NCI-H1436 (cell line): ENCODE measurements around the gene NCOA3.
A peak's percentile ranks its signal among the peaks of the same experiment; 100 is the strongest.
"Not testable (repeated sequence)": the region's sequence is repeated elsewhere in the genome, so short reads cannot be mapped to it uniquely, and the experiment has no call there.

Experiments
- DNase-seq: peaks from one replicate; lab custom pipeline; 2025; lab: John Stamatoyannopoulos, UW

Gene NCOA3

DNA sequence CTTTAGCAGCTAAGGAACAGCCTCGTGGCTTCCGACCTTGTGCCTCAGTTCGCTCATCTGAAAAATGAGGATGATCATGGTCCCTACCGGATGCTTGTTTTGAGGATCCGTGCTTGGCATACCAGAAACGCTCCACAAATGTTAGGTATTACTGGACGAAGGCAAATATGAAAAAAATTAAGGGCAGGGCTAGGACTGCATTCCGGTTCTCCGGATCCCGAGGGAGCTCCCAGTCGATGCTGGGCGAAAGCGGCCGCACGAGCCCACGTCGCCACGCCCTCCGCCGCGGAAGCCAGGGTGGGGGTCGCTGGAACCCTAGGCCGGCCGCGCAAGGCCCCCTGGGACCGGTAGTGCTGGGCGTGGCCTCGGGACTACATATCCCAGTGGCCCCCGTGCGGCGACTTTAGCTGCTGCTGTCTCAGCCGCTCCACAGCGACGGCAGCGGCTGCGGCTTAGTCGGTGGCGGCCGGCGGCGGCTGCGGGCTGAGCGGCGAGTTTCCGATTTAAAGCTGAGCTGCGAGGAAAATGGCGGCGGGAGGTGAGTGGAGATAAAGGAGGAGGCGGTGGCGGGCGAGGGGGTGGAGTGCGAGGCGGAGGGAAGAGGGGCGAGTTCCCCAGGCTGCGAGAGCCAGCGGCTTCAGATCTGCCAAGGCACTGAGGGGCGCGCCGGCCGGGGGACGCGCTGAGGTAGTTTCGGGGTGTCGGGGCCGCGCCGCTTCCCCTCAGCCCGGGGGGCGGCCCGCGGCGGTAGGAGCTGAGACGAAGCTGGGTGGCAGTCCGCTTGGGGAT lies at the start of gene NCOA3:
Gene NCOA3, plus strand, starts transcription at position 406 of the 789 bp plus-strand sequence. CDS start 120,361 bp downstream, outside the sequence.
- DNase-seq: peak; percentile 93

DNA sequence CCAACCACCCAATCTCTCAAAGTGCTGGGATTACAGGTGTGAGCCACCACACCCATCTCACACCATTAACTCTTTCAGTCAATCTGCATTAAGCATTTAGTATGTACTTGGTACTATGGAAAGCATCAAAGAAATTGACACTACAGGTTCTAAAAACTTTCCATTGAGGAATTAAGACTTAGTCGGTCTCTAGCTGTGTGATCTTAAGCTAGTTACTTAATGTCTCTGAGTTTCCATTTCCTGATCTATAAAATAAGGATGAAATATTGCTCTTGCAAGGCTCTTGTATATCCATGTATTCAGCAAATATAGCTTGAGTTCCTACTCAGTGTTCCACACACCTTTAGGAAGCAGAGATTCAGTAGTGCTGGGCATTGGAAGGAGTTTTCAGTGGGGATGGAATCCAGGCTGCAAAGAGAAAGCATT lies 48.9 kb upstream of the NCOA3 start:
- DNase-seq: no peak

DNA sequence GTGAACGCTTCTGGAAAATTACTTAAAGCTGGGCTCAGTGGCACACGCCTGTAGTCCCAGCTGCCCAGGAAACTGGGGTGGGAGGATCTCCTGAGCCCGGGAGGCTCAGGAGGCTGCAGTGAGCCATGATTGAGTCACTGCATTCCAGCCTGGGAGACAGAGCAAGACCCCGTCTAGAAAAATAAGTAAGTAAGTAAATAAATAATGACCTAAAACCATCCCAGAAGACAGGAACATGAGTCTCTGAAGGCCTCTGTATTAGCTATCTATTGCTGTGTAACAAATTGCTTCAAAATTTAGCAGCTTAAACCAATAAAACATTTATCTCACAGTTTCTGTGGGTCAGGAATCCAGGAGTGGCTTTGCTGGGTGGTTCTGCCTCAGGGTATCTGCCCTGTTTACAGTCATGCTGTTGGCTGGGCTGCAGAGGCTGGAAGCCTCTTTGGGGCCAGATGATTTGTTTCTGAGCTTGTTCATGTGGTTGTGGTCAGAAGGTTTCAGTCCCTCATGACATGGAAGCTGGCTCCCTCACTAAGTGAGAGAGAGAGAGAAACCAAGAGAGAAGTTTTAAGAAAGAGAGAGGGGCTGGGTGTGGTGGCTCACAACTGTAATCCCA lies 48.4 kb upstream of the NCOA3 start:
- DNase-seq: no peak

DNA sequence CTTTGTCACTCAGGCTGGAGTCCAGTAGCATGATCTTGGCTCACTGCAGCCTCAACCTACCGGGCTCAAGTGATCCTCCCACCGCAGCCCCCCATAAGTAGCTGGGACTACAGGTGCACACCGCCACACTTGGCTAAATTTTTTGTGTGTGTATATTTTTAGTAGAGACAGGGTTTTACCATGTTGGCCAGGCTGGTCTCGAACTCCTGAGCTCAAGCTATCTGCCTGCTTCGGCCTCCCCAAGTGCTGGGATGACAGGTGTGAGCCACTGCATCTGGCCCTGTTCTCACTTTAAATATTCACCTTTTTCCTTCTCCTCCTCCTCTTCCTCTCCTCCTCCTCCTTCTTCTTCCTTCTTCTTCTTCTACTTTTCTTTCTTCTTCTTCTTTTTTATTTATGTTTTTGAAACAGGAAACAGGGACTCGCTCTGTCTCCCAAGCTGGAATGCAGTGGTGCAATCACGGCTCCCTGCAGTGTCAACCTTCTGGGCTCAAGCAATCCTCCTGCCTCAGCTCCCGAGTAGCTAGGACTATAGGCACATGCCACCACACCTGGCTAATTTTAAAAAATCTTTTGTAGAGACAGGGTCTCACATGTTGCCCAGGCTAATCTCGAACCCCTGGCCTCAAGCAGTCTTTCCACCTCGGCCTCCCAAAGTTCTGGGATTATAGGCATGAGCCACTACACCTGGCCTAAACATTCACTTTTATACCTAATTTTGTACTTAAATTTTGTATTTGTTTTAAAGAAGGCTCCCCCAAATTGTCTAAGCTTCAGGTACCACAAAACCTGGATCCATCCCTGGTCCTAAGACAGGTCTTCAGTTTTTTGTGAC lies 47.2 kb upstream of the NCOA3 start:
- no peak for DNase-seq

DNA sequence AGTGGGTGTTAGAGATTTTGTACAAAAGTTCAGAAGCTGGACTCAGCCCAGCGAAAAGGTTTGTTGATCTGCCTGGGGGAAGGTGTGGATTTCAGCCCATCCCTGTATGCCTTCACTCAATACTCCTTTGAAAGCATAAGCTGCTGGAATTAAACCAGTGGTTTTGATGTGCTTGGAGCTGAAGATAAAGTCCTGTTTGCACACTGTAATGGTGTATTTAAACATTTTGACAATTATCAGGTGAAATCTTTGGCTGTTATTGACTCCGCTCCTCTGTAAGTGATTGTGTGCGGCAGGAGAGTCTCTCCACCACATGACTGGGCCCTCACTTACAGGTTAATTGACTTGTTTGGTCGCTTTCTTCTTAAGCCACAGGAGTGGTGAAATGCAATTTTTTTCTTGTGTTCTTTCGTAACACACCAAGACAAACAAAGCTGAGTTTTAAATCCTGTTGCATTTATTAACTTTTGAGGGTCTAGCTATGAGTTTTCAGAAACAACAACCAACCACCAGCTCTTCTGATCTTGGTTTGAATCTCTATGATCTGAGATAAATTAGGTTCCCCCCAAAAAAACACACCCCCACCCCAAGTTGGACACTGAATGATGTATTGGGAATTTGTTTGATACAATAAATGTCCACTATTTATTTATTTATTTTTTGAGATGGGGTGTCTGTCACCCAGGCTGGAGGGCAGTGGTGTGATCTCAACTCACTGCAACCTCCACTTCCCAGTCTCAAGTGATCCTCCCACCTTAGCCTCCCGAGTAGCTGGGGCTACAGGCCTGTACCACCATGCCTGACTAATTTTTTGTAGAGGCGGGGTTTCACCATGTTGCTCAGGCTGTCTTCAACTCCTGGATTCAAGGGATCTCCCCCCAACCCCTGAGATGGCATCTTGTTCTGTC lies 46.3 kb upstream of the NCOA3 start:
- DNase-seq: no peak

DNA sequence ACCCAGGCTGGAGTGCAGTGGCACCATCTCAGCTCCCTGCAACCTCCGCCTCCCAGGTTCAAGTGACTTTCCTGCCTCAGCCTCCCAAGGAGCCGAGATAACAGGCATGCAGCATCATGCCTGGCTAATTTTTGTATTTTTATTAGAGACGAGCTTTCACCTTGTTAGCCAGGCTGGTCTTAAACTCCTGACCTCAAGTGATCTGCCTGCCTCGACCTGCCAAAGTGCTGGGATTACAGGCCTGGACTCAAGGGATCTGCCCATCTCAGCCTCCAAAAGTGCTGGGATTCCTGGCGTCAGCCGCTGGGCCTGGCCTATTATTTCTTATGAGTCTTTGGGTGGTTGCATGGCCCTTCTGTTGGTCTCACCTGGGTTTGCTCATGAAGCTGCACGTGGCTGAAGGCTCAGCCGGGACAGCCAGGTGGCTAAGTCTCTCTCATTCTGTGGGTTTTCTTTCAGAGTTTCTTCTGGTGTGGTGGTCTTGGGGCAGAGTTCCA lies 45.6 kb upstream of the NCOA3 start:
- no peak for DNase-seq

DNA sequence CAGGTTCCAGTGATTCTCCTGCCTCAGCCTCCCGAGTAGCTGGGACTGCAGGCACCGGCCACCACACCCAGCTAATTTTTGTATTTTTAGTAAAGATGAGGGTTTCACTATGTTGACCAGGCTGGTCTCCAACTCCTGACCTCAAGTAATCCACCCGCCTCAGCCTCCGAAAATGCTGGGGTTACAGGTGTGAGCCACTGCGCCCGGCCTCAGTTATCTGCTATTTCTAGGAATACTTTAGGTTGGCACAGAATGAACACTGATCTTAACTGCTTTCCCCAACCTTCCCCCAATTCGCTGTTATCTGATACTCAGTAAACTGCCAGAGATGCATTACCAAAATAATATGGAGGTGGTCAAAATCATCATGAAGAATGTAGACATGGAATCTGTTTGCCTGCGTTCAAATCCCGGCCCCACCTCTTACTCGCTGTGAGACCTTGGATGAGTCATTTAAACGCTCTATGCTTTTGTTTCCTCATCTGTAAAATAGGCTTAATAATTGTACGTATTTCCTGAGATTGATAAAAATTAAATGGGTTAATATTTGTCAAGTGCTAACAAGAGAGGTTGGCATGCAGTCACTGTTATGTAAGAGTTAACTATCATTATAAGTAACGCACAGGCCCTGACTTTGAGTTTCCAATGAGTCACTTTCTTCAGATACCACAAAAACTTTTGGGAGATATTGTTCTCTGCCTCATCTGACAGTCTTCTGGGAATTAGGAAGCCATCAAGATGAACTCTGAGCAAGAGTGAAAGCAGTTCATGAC lies 44.5 kb upstream of the NCOA3 start:
- no peak for DNase-seq

DNA sequence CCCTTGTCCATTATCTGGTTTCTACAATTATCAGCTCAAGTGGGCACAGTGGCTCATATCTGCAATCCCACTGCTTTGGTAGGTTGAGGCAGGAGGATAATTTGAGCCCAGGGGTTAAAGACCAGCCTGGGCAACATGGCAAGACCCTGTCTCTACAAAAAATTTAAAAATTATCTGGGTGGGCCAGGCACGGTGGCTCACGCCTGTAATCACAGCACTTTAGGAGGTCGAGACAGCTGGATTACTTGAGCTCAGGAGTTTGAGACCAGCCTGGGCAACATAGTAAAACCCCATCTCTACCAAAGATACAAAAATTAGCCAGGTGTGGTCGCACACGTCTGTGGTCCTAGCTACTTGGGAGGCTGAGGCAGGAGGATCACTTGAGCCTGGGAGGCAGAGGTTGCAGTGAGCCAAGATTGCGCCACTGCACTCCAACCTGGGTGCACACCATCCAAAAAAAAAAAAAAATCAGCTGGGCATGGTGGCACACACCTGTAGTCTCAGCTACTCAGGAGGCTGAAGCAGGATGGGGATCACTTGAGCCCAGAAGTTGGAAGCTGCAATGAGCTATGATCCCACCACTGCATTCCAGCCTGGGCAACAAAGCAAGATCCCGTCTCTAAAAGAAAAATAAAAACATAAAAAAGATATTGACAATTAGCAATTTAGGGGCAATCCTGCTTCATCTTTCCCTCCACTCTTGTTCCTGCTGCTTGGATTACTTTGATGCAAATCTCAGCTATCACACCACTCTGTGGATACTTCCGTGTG lies 43.2 kb upstream of the NCOA3 start:
- DNase-seq: not testable (repeated sequence)

DNA sequence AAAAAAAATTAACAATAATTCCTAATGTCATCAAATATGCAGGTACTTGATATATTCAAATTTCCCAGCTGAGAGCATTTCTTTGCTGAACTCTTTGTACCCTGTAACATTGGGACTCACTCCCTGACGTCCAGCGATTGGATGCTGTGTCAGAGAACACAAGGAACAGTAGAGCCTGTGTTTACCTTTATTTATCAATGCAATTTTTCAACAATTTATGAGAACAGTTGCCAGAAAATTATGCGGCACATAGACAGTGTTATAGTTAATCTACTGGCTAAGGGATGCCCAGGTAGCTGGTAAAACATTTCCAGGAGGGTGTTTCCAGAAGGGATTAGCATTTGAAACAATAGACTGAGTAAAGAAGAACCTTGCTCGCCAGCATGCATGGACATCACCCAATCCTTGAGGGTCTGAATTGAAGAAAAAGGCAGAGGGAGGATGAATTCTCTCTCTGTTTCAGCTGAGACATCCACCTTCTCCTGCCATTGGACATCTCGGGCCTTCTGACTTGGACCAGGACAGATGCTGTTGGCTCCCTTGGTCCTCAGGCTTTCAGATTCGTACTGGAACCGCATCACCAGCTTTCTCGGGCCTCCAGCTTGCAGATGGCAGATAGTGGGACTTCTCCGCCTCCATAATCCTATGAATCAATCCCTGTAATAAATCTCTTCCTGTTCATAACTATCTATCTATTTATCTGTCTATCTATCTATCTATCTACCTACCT lies 42.2 kb upstream of the NCOA3 start:
- DNase-seq: no peak

DNA sequence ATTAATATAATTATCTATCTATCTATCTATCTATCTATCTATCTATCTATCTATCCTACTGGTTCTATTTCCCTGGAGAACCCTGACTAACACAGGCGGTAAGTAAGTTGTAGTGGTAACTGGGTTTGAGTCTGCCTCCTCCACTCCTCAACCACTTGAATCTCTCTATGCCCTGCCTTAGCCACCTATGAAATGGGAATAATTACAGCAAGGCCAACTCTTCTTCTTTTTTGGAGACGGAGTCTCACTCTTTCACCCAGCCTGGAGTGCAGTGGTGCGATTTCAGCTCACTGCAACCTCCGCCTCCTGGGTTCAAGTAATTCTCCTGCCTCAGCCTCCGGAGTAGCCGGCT lies 41.0 kb upstream of the NCOA3 start:
- DNase-seq: not testable (repeated sequence)

DNA sequence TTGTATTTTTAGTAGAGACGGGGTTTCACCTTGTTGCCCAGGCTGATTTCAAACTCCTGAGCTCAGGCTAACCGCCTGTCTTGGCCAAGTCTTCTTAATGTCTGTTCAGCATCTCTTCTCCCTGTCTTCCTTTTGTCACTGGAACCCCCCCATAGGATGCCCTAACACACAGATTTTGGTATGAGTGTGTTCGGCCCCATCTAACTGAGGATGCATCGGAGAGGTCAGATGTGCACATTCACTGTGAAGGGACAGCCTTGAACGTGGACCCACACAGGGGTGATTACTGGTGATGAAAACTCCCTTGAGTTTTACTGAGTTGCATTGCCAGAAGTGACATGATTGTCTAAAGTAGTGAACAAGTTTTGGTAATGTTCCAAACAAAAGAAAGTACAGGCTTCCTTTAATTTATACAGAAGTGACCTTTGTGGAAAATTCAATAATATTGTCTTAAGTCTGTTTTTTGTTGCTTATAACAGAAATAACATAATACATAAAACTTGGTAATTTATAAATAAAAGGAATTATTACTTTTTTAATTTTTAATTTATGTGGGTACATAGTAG lies 40.5 kb upstream of the NCOA3 start:
- DNase-seq: no peak

DNA sequence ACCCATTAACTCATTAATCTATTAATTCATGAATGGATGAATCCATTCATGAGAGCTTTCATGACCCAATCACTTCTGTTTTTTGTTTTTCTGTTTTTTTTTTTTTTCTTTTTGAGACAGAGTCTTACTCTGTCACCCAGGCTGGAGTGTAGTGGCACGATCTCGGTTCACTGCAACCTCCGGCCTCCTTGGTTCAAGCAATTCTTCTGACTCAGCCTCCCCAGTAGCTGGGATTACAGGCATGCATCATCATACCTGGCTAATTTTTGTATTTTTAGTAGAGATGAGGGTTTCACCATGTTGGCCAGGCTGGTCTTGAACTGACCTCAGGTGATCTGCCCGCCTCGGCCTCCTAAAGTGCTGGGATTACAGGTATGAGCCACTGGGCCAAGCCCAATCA lies 39.8 kb upstream of the NCOA3 start:
- DNase-seq: not testable (repeated sequence)

DNA sequence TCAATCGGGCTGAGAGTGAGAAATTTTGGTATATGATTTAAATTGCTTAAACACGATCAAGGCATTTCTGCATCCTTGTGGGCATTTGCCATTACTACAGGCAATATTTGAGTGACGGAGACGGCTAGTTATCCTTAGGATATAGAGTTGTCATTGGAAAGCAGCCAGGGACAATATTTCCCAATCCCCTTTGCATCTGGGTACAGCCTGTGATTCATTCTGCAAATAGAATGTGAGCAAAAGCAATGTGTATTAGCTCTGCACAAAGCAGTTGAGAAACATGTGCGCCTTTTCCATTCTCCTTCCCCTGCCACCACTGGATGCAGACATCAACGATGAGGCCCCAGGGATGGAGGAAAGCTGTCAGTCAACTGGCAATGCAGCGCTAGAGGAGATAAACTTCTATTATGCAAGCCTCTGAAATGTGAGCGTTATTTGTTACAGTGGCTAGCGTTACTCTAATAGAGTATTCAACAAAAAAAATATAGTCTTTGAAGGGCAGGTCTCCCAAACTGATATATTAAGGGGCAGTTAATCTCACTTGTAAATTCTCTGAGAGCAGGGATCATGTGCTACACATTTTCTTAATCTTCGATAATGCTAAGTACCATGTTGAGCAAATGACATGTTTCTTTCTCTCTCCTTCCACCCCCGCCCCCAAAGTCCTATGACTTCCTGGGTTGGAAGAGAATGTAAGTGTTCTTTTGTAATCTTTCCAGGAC lies 37.1 kb upstream of the NCOA3 start:
- DNase-seq: no peak

DNA sequence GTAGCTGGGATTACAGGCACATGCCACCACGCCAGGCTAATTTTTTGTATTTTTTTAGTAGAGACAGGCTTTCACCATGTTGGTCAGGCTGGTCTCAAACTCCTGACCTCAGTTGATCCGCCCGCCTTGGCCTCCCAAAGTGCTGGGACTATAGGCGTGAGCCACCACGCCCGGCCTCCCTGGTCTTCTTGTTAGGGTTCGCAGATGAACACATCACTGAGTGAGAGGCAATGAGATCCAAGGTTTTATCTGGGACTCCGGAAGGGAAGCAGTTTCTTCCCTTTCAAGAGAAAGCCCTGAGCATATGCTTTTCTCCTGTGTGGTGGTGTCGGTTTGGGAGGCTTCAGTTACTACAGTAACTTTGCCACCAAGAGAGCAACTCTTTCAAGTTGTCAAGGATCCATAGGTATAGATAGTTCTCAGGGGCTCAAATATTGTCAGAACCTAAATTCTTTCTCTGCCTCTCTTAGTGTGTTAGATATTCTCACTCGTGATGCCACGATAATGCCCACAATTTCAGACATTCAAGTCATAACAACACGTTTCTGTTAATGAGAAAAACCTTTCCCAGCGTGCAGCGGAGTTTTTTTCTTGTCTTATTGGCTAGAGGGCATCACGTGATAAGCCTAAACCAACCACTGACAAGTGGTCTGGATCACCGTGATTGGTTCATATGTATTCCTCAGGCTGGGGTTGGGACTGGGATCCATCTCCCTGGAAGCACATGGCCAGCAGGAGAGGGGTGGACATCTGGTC lies 36.2 kb upstream of the NCOA3 start:
- DNase-seq: no peak

DNA sequence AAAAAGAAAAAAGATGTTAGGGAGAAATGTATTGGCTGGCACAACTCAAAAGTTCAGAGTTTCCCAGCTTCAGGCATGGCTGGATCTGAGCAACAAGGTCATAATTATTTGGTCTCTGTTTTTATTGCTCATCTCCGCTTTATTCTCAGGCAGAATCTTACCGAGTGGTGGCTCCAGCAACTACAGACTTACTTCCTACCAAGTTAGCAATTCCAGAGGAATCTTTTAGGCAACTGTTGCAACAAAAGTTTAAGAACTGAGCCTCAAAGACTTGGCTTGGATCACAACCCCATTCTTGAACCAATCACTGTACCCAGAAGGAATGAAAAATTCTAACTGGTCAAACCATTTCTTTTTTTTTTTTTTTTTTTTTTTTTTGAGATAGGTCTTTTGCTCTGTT lies 35.5 kb upstream of the NCOA3 start:
- no peak for DNase-seq

DNA sequence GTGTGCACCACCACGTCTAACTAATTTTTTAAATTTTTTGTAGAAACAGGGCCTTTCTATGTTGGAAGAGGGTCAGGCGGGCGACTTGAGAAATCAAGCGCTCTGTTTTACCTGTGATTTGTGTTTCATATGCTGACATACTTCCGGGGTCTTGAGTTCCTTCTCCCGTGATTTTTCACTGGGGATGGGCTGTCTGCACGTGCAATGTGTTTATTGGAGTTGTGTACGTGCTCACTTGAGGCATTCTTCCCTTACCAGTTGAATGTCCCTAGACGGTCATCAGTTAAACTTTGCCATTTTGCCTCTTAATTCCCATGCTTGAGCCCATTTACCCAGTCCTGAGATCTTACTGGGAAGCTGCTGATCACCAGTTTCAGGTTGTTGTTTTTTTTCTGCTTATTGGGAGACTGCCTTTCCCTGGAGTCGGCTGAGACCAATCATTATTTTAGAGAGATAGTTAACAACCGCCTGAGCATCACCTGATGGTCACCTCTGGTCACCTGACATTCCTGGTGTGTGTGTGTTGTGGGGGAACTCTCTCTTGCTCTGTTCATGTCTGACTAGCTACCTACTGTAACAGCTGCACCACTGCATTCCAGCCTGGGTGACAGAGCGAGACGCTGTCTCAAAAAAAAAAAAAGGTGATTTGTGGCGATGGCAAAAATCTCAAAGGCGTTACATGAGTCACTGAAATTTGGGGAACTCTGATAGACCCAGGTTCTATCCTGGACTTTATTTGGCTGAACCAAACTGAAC lies 34.8 kb upstream of the NCOA3 start:
- DNase-seq: no peak
